ENCODE results near the gene PEDS1. TPM values are rescaled to one million over a fixed set of nuclear protein-coding genes. Genes with fewer than 3 reads are reported as not detected.

PEDS1 gene
- total and polyA plus RNA-seq, 10 of the 15 experiments (the other 5 are each of a cell fraction or from before 2014, with no cell fraction given), result 1.7 to 25.6 (median 16.8) TPM

- intact Hi-C loops (cut with micrococcal nuclease; ENCODE audit: unreplicated experiment), result loop anchor here (5.0 kb wide), 1 partner anchor 94 kb away; no protein-coding TSS in a partner anchor
- Histone ChIP-seq H4K20me1 (ENCODE audit: control insufficient read depth, insufficient read depth) (no peaks in the 10 kb centered on the region), H3K4me1 (ENCODE audit: control insufficient read depth, insufficient read depth, low read length) (peaks cover 6% of the 10 kb centered on the region; the same call in 1 of the 2 replicates), H3K4me2 (ENCODE audit: control insufficient read depth, insufficient read depth) (peak overlapping the region; percentile 85), H3K9me3 (replicated peaks; ENCODE audit: control insufficient read depth, insufficient read depth, low read length) (no peaks in the 10 kb centered on the region), H3K36me3 (ENCODE audit: control insufficient read depth in 2 of 2, insufficient read depth in 2 of 2, low read length in 1 of 2) (no peaks in the 10 kb centered on the region), H3K4me3 (peak overlapping the region; percentile 40), H3K27ac (ENCODE audit: control insufficient read depth, insufficient read depth) (peak overlapping the region; percentile 57), H3K79me2 (ENCODE audit: control insufficient read depth, insufficient read depth, low read length) (no peaks in the 10 kb centered on the region), H3K27me3 (replicated peaks in 1 of 2; ENCODE audit: control insufficient read depth in 2 of 2, insufficient read depth in 2 of 2, low read length in 1 of 2) (no peaks in the 10 kb centered on the region), H2AFZ (ENCODE audit: control insufficient read depth, low read depth, low read length) (peak overlapping the region; percentile 93), H3K9ac (ENCODE audit: control insufficient read depth, insufficient read depth, low read length) (peak overlapping the region; percentile 58)
- RAD21 ChIA-PET (ENCODE audit: unreplicated experiment), result interaction anchor here (0.7 to 6.8 kb wide), 8 partner anchors 13 to 230 kb away, joined by 3 to 58 read pairs (median 4); partner anchors contain the start of genes PEDS1 and RNF114
- WGBS (ENCODE audit: insufficient coverage, insufficient replicate concordance, low lambda C conversion rate, missing lambda C conversion rate), result 12% methylated on average over 20 of the region's 20 CpGs
- in situ Hi-C loops (cut with MboI), result loop anchor here (5.0 kb wide), 1 partner anchor 184 kb away; the partner anchor contains the start of gene SNAI1
- POLR2A ChIA-PET, result interaction anchor here (0.5 to 2.0 kb wide), 9 partner anchors 12 to 192 kb away, joined by 3 to 31 read pairs (median 4); partner anchors contain the start of genes PEDS1 and UBE2V1
- ATAC-seq (peak; percentile 99), DNase-seq (ENCODE audit: low read depth, low spot score) (peak; percentile 82), FAIRE-seq (peak; percentile 94)
- SMC1A ChIA-PET (ENCODE audit: uncharacterized antibody, unreplicated experiment), result interaction anchor here (0.6 to 5.1 kb wide), 13 partner anchors 12 to 187 kb away, joined by 3 to 70 read pairs (median 6); partner anchors contain the start of gene PEDS1
- CTCF ChIA-PET, result interaction anchor here (0.7 to 9.3 kb wide), 15 partner anchors 9 to 665 kb away, joined by 3 to 219 read pairs (median 6); partner anchors contain the start of genes PEDS1 and UBE2V1
- TSS peak; percentile 96 for BruUV-seq (replicated peaks)
- TF ChIP-seq FOXK2 (IDR thresholded peaks at IDR 0.05) (peak; percentile 38), EED (IDR thresholded peaks at IDR 0.05; ENCODE audit: low read depth) (peak; percentile 69; the same call in 1 of the 2 replicates), TCF12 (IDR thresholded peaks at IDR 0.05; ENCODE audit: low read depth, low read length) (peak; percentile 84), EP300 (IDR thresholded peaks at IDR 0.05; ENCODE audit: borderline replicate concordance in 1 of 2, control insufficient read depth in 1 of 2, low read depth in 2 of 2, low read length in 2 of 2) (peak in 1 of 2 experiments; percentile 43; a peak in 1 of 4 replicates), JUNB (IDR thresholded peaks at IDR 0.05) (no peak; the same call in 1 of the 2 replicates), SMC3 (IDR thresholded peaks at IDR 0.05; ENCODE audit: borderline replicate concordance, low read length) (0 out of 2 replicates have a peak, but pooled peaks have one; percentile 4), TAF1 (IDR thresholded peaks at IDR 0.05; ENCODE audit: borderline replicate concordance, low read depth, low read length) (peak; percentile 60; the same call in 1 of the 2 replicates), KAT2A (conservative IDR thresholded peaks at IDR 0.05; ENCODE audit: control insufficient read depth, low read depth, low read length) (no peak), RAD51 (IDR thresholded peaks at IDR 0.05) (no peak), ZNF207 (IDR thresholded peaks at IDR 0.05; ENCODE audit: borderline replicate concordance) (0 out of 2 replicates have a peak, but pooled peaks have one; percentile 27), TBL1XR1 (IDR thresholded peaks at IDR 0.05; ENCODE audit: low read depth, low read length) (no peak), POU2F2 (IDR thresholded peaks at IDR 0.05; ENCODE audit: borderline replicate concordance, low read depth, low read length) (peak; percentile 57; the same call in 1 of the 3 replicates), MXI1 (IDR thresholded peaks at IDR 0.05; ENCODE audit: low read depth, low read length) (peak; percentile 43; the same call in 1 of the 2 replicates), IKZF1 (conservative IDR thresholded peaks at IDR 0.05) (peak; percentile 62), SKIL (IDR thresholded peaks at IDR 0.05; ENCODE audit: low read depth, poor library complexity, severe bottlenecking) (peak; percentile 13), FOS (IDR thresholded peaks at IDR 0.05; ENCODE audit: borderline replicate concordance, extremely low read depth, insufficient read length) (no peak)
- TF ChIP-seq, protein P1, sequence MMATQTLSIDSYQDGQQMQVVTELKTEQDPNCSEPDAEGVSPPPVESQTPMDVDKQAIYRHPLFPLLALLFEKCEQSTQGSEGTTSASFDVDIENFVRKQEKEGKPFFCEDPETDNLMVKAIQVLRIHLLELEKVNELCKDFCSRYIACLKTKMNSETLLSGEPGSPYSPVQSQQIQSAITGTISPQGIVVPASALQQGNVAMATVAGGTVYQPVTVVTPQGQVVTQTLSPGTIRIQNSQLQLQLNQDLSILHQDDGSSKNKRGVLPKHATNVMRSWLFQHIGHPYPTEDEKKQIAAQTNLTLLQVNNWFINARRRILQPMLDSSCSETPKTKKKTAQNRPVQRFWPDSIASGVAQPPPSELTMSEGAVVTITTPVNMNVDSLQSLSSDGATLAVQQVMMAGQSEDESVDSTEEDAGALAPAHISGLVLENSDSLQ (IDR thresholded peaks at IDR 0.05), result peak; percentile 43; the same call in 1 of the 2 replicates
- TF ChIP-seq, protein P2, sequence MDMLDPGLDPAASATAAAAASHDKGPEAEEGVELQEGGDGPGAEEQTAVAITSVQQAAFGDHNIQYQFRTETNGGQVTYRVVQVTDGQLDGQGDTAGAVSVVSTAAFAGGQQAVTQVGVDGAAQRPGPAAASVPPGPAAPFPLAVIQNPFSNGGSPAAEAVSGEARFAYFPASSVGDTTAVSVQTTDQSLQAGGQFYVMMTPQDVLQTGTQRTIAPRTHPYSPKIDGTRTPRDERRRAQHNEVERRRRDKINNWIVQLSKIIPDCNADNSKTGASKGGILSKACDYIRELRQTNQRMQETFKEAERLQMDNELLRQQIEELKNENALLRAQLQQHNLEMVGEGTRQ (IDR thresholded peaks at IDR 0.05; ENCODE audit: borderline replicate concordance, low read depth, low read length), result no peak
Measured at GRCh38 chr20:50165684-50166554, 12.4 kb upstream of the PEDS1 start.

Measured in GM12878 (cell line).